ENCODE data around the gene KLF9.

DNA sequence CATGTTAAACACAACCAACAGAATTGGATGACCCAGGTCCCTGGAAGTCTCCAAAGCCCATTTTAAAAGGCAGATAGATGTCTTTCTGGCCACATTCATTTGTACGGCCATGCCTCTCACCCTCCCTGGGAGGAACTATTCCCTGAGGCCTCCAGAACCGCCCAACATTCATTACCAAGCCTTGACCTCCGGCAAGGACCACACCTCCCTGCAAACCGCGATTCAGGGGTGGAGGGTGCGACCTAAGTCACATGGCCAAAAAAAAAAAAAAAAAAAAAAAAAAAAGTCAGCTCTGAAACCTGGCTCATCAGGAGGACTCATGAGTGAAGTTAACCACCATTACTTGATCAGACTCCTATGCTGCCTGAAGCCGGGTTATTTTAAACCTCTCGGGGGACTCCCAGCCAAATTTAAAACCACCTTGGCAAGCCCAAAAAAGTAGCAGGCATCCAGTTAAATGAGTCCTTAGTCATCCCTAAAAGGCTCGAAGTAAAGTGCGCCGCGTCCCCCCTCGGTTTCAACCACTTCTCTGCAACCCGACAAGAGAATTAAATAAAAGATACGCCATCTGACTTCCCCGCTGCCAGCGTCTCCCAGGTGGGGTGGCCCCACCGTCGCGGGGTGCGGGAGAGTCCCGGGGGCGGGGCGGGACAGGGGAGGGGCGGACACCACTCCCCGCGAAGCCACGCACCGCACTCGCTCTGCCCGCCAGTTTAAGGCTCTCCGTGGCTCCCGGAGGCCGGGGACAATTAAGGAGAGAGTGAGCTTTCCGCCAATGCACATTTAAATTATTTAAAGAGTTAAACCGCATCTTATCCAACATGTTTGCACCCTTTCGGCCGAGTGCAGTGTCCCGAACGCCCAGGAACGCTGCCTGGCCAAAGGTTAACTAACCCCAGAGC is 2.3 kb downstream of the KLF9 start:
- TF ChIP-seq, protein P1, sequence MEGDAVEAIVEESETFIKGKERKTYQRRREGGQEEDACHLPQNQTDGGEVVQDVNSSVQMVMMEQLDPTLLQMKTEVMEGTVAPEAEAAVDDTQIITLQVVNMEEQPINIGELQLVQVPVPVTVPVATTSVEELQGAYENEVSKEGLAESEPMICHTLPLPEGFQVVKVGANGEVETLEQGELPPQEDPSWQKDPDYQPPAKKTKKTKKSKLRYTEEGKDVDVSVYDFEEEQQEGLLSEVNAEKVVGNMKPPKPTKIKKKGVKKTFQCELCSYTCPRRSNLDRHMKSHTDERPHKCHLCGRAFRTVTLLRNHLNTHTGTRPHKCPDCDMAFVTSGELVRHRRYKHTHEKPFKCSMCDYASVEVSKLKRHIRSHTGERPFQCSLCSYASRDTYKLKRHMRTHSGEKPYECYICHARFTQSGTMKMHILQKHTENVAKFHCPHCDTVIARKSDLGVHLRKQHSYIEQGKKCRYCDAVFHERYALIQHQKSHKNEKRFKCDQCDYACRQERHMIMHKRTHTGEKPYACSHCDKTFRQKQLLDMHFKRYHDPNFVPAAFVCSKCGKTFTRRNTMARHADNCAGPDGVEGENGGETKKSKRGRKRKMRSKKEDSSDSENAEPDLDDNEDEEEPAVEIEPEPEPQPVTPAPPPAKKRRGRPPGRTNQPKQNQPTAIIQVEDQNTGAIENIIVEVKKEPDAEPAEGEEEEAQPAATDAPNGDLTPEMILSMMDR (IDR thresholded peaks at IDR 0.05; ENCODE audit: low read length) = no peak
- TF ChIP-seq EZH2 (IDR thresholded peaks at IDR 0.05; ENCODE audit: borderline replicate concordance, low read length) = no peak
